Measurements from ENCODE around the gene COL15A1.

COL15A1 gene

GRCh38 chr9:98943682-98944056 is at the start of gene COL15A1:
Gene COL15A1, plus strand, starts transcription at chr9:98943907. Its CDS starts 155 bp downstream, at chr9:98944062.
- in situ Hi-C loops (cut with MboI; ENCODE audit: low sequenced_read_pairs, unreplicated experiment): no loop called here
- no peak for DNase-seq (ENCODE audit: low spot score)
- no peak for TF ChIP-seq CTCF (IDR thresholded peaks at IDR 0.05; ENCODE audit: borderline replicate concordance, control extremely low read depth, extremely low read depth, insufficient read depth, missing control alignments)

- in situ Hi-C loops (cut with MboI; ENCODE audit: low sequenced_read_pairs, unreplicated experiment): no loop called here
- DNase-seq (ENCODE audit: low spot score): no peak
- TF ChIP-seq CTCF (IDR thresholded peaks at IDR 0.05; ENCODE audit: borderline replicate concordance, control extremely low read depth, extremely low read depth, insufficient read depth, missing control alignments): no peak
These were observed 49.5 kb upstream of the COL15A1 start for GRCh38 chr9:98894171-98894570.

GRCh38 chr9:98894761-98895160 is 48.9 kb upstream of the COL15A1 start:
- no peak for TF ChIP-seq CTCF (IDR thresholded peaks at IDR 0.05; ENCODE audit: borderline replicate concordance, control extremely low read depth, extremely low read depth, insufficient read depth, missing control alignments)
- no peak for DNase-seq (ENCODE audit: low spot score)
- in situ Hi-C loops (cut with MboI; ENCODE audit: low sequenced_read_pairs, unreplicated experiment): no loop called here

GRCh38 chr9:98896632-98897031 is 47.1 kb upstream of the COL15A1 start:
- in situ Hi-C loops (cut with MboI; ENCODE audit: low sequenced_read_pairs, unreplicated experiment): no loop called here
- DNase-seq (ENCODE audit: low spot score): no peak
- no peak for TF ChIP-seq CTCF (IDR thresholded peaks at IDR 0.05; ENCODE audit: borderline replicate concordance, control extremely low read depth, extremely low read depth, insufficient read depth, missing control alignments)

- no peak for DNase-seq (ENCODE audit: low spot score)
- TF ChIP-seq CTCF (IDR thresholded peaks at IDR 0.05; ENCODE audit: borderline replicate concordance, control extremely low read depth, extremely low read depth, insufficient read depth, missing control alignments): no peak
- in situ Hi-C loops (cut with MboI; ENCODE audit: low sequenced_read_pairs, unreplicated experiment): no loop called here
These were observed 46.0 kb upstream of the COL15A1 start for GRCh38 chr9:98897745-98898144.

- in situ Hi-C loops (cut with MboI; ENCODE audit: low sequenced_read_pairs, unreplicated experiment): no loop called here
- DNase-seq (ENCODE audit: low spot score): no peak
- no peak for TF ChIP-seq CTCF (IDR thresholded peaks at IDR 0.05; ENCODE audit: borderline replicate concordance, control extremely low read depth, extremely low read depth, insufficient read depth, missing control alignments)
These were observed 44.2 kb upstream of the COL15A1 start for GRCh38 chr9:98899408-98900056.

Data from GM13976 (cell line).